Measurements from ENCODE around the gene PPP4R2.

Gene PPP4R2

GRCh38 chr3:73071952-73072351, 75.3 kb downstream of the PPP4R2 start:
- no peak for DNase-seq

DNA sequence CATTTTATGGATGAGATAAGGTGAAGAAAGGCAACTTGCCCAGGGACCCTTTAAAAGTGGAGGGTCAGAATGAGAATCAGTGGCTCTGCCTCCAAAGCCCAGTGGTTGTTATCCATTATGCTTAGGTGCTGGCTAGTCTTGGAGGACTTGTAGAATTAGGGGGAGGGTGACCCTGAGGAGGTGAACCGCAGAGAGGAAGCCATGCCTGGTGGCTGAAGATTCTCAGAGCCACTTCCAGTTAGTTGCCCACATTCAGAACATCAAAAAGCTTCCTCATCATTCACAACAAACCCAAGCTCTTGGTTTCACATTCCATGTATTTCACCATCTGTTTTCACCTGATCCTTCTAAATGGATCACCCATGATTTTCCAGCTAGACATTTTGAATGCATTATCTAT, 76.0 kb downstream of the PPP4R2 start:
- DNase-seq, result no peak

GRCh38 chr3:73073091-73073707, 76.6 kb downstream of the PPP4R2 start:
- no peak for DNase-seq

DNA sequence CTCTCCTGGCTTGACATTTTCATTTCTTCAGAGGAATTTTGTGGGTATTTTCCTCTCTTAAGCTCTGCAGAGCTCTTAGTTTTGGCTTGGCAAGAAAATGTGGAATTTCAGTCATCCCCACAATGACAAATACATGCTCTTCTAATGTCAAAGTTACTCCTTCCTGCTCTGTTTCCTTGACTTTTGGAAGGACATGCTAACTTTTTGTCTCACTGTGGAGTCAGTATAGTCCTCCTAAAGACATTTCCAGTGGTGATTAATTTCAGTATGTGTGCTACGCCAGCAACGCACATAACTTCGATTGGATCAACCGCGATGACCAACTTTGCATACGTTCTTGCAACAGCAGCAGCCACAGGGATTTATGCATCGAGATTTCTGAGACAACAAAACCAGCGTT, 78.2 kb downstream of the PPP4R2 start:
- no peak for DNase-seq

- no peak for DNase-seq
Measured at GRCh38 chr3:73080216-73080966, 83.8 kb downstream of the PPP4R2 start.

GRCh38 chr3:73081140-73081539, 84.5 kb downstream of the PPP4R2 start:
- DNase-seq, result no peak

DNA sequence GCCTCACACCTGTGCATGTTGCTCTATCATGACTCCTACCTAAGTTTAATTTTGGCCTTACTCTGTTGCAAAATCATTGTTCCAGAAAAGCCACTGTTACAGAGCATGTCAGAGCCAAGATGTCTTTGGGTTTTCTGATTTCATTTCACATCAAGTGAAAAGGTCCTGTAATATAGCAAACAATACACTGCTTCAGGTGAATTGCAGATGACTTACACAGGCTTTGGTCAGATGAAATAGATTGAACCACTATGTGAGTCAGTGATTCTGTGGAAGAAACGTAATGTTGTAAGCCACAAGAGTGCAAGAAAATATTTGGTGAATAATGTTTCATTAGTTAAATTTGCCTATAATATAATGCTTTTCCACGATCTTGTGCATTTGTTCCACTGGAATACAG, 87.6 kb downstream of the PPP4R2 start:
- no peak for DNase-seq

DNA sequence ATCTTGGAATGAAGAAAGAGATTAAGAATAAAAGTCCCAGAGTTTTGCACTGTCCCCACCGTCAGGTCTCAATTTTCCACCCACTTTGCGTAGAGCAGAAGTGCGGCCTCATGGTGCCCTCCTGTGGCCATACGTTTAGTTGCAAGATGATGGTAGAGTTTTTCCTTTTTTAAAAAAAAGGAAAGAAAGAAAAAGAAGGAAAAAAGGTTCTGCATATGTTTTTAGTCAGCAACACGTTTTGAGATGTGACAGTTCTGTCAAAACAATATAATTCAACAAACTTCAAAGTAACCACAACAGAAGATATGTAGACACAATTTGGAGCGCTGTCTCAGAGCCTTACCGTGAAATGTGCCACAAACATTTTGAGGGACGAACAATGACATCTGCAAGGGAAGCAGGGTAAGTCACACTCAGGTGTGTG, 89.5 kb downstream of the PPP4R2 start:
- DNase-seq, result peak; percentile 46

- DNase-seq, result peak; percentile 36
Measured at GRCh38 chr3:73094129-73094528, 97.5 kb downstream of the PPP4R2 start.

DNA sequence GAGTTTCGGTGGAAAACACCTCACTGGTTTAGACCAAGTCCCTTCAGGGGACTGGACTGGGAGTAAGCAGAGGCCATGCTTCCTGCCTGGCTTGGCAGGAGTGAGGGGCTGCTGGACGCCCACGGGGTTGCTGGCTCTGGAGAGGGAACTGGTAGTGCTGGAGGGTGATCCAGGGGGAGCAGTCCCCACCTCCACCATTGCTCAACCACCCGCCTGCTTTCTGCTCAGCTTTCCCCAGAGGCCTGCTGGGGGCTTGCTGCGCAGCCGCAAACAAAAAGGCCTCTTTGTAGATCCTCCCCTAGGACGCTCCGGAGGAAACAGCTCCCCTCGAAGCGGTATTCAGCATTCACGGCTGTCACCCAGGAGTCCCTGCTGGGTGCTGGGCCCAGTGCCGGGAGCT, 98.3 kb downstream of the PPP4R2 start:
- DNase-seq, result no peak

GRCh38 chr3:73096169-73096568, 99.6 kb downstream of the PPP4R2 start:
- no peak for DNase-seq

GRCh38 chr3:73098026-73098425, 101.4 kb downstream of the PPP4R2 start:
- no peak for DNase-seq

DNA sequence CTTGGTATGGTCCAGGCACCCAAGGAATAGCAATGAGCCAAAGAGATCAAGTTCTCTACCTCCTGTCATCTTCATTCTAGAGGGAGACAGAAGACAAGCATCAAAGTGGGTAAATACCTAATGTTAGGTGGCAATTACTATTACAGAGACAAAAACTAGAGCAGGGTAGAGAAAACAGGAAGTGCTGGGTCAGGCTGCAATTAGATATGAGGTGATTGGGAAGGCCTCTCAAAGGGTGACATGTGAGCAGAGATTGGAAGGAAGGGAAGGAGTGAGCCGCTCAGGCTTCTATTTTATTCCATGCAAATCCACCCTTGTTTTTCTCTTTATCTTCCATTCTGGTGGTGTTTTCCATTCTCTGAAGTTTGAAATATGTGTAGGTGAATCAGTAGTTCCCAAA, 102.3 kb downstream of the PPP4R2 start:
- DNase-seq, result no peak

GRCh38 chr3:73100741-73101559, 104.3 kb downstream of the PPP4R2 start:
- DNase-seq, result peak; percentile 82

DNA sequence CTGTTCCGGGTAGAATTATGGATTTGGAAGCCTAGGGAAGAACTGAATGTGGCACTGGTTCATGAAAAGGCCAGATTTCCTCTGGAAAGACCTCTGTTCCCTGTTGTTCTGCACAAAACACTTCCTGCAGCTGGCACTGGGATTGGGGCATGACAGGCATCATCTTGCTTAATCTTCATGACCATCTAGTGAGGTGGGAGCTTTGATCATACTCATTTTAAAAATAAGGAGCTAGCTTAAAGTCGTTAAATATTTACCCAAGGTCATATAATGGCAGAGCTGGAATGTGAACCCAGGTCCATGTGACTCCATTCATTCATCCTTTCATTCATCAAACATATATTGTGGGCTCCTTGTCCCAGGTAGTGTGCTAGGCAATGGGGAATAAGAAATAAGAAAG, 105.3 kb downstream of the PPP4R2 start:
- DNase-seq, result no peak

DNA sequence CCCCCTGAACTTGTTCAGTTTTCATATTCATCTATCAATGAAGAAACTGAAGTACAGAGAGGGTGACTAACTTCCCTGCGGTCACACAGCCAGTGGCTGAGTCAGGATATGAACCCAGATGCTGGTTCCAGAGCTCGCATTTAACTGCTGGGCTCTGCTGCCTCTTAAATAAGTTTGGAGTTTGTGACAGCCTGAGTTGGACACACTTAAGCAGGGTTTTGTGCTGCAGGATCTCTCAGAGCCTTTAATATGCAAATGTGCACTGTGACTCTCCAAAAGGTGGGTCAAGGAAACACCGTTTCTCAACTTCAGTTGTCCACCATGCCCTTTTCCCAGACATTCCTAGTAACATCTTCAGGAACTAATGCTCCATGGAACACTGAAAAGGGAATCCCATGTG, 110.6 kb downstream of the PPP4R2 start:
- DNase-seq, result no peak

DNA sequence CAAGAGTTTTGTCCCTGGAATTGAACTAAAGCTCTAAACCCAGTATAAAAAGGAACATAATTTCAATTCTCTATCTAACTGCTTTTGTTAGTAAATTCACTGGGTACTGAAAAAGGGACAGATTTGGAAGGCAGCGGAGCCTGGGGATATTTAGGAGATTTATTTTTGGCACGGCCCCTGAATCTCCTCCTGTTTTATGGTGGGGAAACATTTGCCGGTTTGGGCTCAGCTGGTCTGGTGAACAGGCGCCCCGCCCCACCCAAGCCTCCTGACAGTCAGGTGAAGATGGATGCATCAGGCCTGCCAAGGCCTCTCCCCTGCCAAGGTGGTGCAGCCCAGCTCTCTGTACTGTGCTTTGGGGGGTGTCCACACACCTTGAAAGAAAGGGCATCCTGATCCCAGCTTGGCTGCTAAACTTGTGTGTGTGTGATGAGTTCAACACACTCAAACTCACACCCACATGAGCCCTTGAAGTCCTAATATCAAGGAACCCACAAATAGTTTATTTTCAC, 111.1 kb downstream of the PPP4R2 start:
- no peak for DNase-seq

DNA sequence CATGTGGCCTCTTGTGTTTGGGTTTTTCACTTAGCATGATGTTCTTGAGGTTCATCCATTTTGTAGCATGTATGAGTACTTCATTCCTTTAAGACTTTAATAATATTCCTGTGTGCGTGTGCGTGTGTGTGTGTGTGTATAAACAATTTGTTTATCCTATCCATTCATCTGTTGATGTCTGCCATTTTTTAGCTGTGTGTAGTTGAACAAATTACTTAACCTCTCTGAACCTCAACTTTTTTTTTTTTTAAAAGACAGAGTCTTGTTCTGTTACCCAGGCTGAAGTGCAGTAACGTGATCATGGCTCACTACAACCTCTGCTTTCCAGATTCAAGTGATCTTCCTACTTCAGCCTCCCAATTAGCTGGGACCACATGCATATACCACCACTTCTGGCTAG, 112.1 kb downstream of the PPP4R2 start:
- DNase-seq, result no peak

DNA sequence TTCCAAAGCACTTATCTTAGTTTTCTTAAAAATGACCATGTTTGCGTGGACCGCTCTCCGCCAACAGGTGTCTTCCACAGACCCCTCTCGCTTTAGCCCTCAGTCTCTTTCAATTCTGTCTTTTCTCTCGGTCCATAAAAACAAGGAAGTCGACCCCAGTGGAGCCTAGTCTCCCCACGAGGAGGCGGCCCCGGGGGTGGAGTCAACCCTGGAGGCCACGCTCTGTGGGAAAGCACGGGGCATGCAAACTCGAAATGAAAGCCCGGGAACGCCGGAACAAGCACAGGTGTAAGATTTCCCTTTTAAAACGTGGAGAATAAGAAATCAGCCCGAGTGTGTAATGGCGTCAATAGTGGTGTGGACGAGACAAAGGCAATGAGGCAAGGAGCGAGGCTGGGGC, 113.9 kb downstream of the PPP4R2 start:
- DNase-seq, result no peak

DNA sequence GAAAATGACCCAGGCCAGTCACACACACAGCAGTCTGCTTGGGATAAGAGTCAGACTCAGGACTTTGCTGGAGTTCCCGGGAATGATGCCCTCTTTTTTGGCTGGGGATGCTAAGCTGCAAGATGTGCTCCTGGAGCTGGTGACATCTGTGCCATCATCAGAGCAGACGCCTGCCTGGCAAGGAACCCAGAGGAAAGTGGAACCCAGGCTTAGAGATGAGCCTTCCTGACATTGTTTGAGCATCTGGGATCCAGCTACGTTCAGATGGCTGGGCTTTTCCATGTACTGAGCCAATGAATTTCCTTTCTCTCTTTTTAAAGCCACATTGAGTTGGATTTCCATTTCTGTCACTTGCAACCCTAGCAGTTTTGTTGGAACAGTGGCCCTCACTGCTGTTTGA, 118.1 kb downstream of the PPP4R2 start:
- DNase-seq, result no peak

GRCh38 chr3:73115806-73116205, 119.2 kb downstream of the PPP4R2 start:
- no peak for DNase-seq

Measured in hematopoietic multipotent progenitor cell treated with erythropoietin and hydrocortisone succinate and interleukin-3 and kit ligand, for 8 days (in vitro differentiated cells).